ENCODE results near the gene TTC23L. TPM values are rescaled to one million over a fixed set of nuclear protein-coding genes. Genes with fewer than 3 reads are reported as not detected.

Gene TTC23L
- total RNA-seq, 1 donor from 2014 or later = 1.8 TPM

DNA sequence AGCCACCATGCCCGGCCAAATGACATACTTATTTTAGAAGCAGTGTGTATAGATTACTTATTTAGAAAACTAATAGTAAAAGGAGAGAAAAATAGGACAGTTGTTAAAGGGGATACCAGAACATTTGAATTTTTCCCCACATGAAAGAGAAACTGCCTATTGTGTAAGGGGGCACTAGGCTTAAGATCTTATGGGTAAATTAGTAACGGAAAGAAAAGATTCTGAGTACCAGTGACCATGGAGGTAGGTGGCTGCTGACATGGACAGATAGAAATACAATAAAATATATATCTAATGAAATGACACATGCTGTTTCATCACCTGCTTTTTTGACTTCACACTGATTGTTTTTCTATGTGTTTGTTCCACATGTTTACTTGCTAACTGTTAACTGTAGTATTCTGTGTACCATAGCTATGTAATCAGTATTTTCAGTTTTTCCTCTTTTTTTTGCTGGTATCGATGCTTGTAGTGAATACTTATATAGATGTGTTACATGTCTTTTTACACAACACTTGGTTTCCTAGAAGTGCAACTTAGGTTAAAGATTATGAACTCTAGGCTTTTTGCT lies 87.4 kb downstream of the TTC23L start:
- Mint-ChIP-seq H3K36me3 (peaks cover 20% of the 10 kb centered on the region), H3K4me3 (no peak overlapping the region), H3K9me3 (no peaks in the 10 kb centered on the region), H3K4me1 (ENCODE audit: unreplicated experiment) (peaks cover 13% of the 10 kb centered on the region), H3K27ac (no peak overlapping the region), H3K27me3 (no peaks in the 10 kb centered on the region)
- DNase-seq (ENCODE audit: extremely low spot score, unreplicated experiment) = no peak
- TF ChIP-seq, protein P1, sequence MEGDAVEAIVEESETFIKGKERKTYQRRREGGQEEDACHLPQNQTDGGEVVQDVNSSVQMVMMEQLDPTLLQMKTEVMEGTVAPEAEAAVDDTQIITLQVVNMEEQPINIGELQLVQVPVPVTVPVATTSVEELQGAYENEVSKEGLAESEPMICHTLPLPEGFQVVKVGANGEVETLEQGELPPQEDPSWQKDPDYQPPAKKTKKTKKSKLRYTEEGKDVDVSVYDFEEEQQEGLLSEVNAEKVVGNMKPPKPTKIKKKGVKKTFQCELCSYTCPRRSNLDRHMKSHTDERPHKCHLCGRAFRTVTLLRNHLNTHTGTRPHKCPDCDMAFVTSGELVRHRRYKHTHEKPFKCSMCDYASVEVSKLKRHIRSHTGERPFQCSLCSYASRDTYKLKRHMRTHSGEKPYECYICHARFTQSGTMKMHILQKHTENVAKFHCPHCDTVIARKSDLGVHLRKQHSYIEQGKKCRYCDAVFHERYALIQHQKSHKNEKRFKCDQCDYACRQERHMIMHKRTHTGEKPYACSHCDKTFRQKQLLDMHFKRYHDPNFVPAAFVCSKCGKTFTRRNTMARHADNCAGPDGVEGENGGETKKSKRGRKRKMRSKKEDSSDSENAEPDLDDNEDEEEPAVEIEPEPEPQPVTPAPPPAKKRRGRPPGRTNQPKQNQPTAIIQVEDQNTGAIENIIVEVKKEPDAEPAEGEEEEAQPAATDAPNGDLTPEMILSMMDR (conservative IDR thresholded peaks at IDR 0.05) = no peak

GRCh38 chr5:34927785-34928184 lies 88.8 kb downstream of the TTC23L start:
- DNase-seq (ENCODE audit: extremely low spot score, unreplicated experiment) = no peak
- Mint-ChIP-seq H3K36me3 (peaks cover 18% of the 10 kb centered on the region), H3K27ac (no peak overlapping the region), H3K4me1 (ENCODE audit: unreplicated experiment) (peaks cover 17% of the 10 kb centered on the region), H3K27me3 (no peaks in the 10 kb centered on the region), H3K4me3 (no peak overlapping the region), H3K9me3 (no peaks in the 10 kb centered on the region)
- TF ChIP-seq, protein P1 (conservative IDR thresholded peaks at IDR 0.05) = no peak

- peaks cover 17% of the 10 kb centered on the region for H3K4me1 Mint-ChIP-seq (ENCODE audit: unreplicated experiment)
- no peaks in the 10 kb centered on the region for H3K9me3 Mint-ChIP-seq
- peaks cover 17% of the 10 kb centered on the region for H3K36me3 Mint-ChIP-seq
- DNase-seq (ENCODE audit: extremely low spot score, unreplicated experiment) = no peak
- no peak overlapping the region for H3K27ac Mint-ChIP-seq
- H3K27me3 Mint-ChIP-seq = no peaks in the 10 kb centered on the region
- TF ChIP-seq, protein P1 (conservative IDR thresholded peaks at IDR 0.05) = no peak
- peak overlapping the region; percentile 93 for H3K4me3 Mint-ChIP-seq
Observed at GRCh38 chr5:34928267-34928666, 89.3 kb downstream of the TTC23L start.

DNA sequence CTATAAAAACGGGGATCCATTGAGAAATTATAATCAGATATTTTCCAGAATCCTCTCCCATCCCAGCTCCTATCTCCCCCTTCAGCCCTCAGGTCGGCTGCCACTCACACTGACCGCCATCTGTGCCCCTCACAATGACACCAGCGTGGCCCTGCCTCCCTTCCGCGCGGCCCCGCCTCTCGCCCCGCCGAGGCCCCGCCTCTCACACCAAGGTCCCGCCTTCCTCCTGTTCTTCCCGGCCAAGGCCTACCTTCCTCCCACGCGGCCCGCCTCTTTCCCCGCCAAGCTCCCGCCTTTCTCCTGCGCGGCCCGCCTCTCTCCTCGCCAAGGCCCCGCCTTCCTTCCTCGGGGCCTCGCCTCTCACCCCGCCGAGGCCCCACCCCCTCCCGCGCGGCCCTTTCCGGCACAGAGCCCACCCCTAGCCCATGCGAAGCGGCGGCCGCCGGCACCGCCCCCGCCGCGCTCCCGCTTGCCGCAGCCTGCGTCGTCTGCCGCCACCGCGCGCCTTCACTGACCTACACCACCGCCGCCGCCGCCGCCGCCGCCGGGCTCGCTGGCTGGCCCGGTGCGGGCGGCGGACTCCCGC lies 90.3 kb downstream of the TTC23L start, which contains the start of gene DNAJC21:
DNAJC21 (plus strand) TSS at position 426 of the 586 bp plus-strand sequence. CDS start 261 bp downstream, outside the sequence.
- Mint-ChIP-seq H3K36me3 (peaks cover 18% of the 10 kb centered on the region), H3K4me3 (peak within 1 kb of the TSS; percentile 99), H3K27me3 (no peaks in the 10 kb centered on the region), H3K27ac (peak within 1 kb of the TSS; percentile 98), H3K4me1 (ENCODE audit: unreplicated experiment) (peaks cover 17% of the 10 kb centered on the region), H3K9me3 (no peaks in the 10 kb centered on the region)
- DNase-seq (ENCODE audit: extremely low spot score, unreplicated experiment) = peak; percentile 97
- TF ChIP-seq, protein P1 (conservative IDR thresholded peaks at IDR 0.05) = no peak

DNA sequence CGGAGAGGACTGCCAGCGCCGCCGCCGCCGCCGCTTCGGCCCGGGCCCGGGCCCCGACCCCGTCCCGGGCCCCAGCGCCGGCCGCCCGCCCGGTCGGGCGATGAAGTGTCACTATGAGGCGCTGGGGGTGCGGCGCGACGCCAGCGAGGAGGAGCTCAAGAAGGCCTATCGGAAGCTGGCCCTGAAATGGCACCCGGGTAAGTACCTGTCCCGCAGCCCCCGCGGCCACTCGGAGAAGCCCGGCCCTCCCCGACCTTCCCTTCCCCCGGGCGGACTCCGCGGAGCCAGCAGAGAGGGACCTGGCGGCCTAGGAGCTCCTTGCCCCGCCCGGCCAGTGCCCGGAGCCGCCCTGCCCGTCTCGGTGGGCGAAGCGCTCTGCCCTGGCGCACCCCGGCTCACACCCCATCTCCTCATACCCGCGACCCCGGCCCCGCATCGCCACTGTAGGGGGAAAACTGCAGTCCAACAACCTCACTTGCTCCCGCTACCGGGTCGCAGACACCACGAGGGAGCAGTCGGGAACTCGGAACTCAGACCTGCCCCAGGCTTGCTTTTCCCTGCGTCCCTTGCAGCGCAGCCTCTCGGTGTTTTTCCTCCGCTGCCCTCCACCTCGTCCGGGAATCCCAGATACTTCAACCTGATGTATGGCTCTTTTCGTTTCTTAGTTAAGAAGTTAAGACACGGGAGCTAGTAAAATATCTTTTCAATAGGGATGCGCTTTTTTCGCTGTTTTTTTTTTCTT lies 90.9 kb downstream of the TTC23L start:
- DNase-seq (ENCODE audit: extremely low spot score, unreplicated experiment) = peak; percentile 84
- Mint-ChIP-seq H3K9me3 (no peaks in the 10 kb centered on the region), H3K27me3 (no peaks in the 10 kb centered on the region), H3K27ac (peak overlapping the region; percentile 98), H3K4me3 (peak overlapping the region; percentile 99), H3K4me1 (ENCODE audit: unreplicated experiment) (peaks cover 17% of the 10 kb centered on the region), H3K36me3 (peaks cover 14% of the 10 kb centered on the region)
- TF ChIP-seq, protein P1 (conservative IDR thresholded peaks at IDR 0.05) = peak; percentile 14

All from type B pancreatic cell (in vitro differentiated cells).